HG03159 (cell line): ENCODE measurements around the gene GAS2L2.
A peak's percentile ranks its signal among the peaks of the same experiment; 100 is the strongest.
"Not testable (repeated sequence)": the region's sequence is repeated elsewhere in the genome, so short reads cannot be mapped to it uniquely, and the experiment has no call there.

Experiments used
- ATAC-seq: cut with Tn5 transposase; IDR thresholded peaks from one replicate; pipeline ENCODE4 v1.9.1; 2021; ENCODE audit warnings: mild to moderate bottlenecking, moderate library complexity; ENCODE audit not compliant: unreplicated experiment

GAS2L2 gene

GRCh38 chr17:35773679-35774425, 20.8 kb upstream of the GAS2L2 start:
- ATAC-seq, result no peak

GRCh38 chr17:35773129-35773528, 20.1 kb upstream of the GAS2L2 start:
- no peak for ATAC-seq

GRCh38 chr17:35769895-35770486, 17.0 kb upstream of the GAS2L2 start:
- ATAC-seq, result no peak

GRCh38 chr17:35768797-35769196, 15.8 kb upstream of the GAS2L2 start:
- ATAC-seq, result no peak

GRCh38 chr17:35766903-35767510, 14.0 kb upstream of the GAS2L2 start:
- ATAC-seq, result no peak

GRCh38 chr17:35766489-35766877, 13.4 kb upstream of the GAS2L2 start:
- no peak for ATAC-seq

- ATAC-seq, result no peak
These were observed 12.9 kb upstream of the GAS2L2 start for GRCh38 chr17:35765756-35766488.

- ATAC-seq, result no peak
These were observed 12.2 kb upstream of the GAS2L2 start for GRCh38 chr17:35765086-35765710.

GRCh38 chr17:35764123-35764991, 11.3 kb upstream of the GAS2L2 start:
- ATAC-seq, result peak; percentile 84

GRCh38 chr17:35763767-35764122, 10.7 kb upstream of the GAS2L2 start:
- ATAC-seq, result no peak

GRCh38 chr17:35761601-35762000, 8.6 kb upstream of the GAS2L2 start:
- no peak for ATAC-seq

- no peak for ATAC-seq
These were observed 7.5 kb upstream of the GAS2L2 start, which contains the start of gene C17orf50 for GRCh38 chr17:35760587-35760986. TSS of gene C17orf50 (plus strand) at chr17:35760887. CDS start at chr17:35760942, 55 bp downstream.

- no peak for ATAC-seq
These were observed 4.2 kb upstream of the GAS2L2 start for GRCh38 chr17:35757243-35757642.

GRCh38 chr17:35752471-35752870, 568 bp downstream of the GAS2L2 start:
- no peak for ATAC-seq

GRCh38 chr17:35751541-35751940, 1.5 kb downstream of the GAS2L2 start:
- ATAC-seq, result not testable (repeated sequence)

- no peak for ATAC-seq
These were observed 2.3 kb downstream of the GAS2L2 start for GRCh38 chr17:35750526-35751395.

GRCh38 chr17:35749560-35750412, 3.3 kb downstream of the GAS2L2 start:
- ATAC-seq, result no peak

GRCh38 chr17:35748979-35749378, 4.1 kb downstream of the GAS2L2 start:
- ATAC-seq, result no peak
